ENCODE measurements around the gene MORC3. TPM values are rescaled to one million over a fixed set of nuclear protein-coding genes. Genes with fewer than 3 reads are reported as not detected.

MORC3 gene
- total and polyA plus RNA-seq, 9 of the 15 experiments (the other 6 are each of a cell fraction or from before 2014, with no cell fraction given) = 12.7 to 53.7 (median 36.0) TPM

- TF ChIP-seq POLR2AphosphoS5 (IDR thresholded peaks at IDR 0.05; ENCODE audit: control insufficient read depth, insufficient read depth, low read depth, low read length) (peak; percentile 87), POLR2B (IDR thresholded peaks at IDR 0.05; ENCODE audit: low read depth, partially characterized antibody) (peak; percentile 6), RFX1 (IDR thresholded peaks at IDR 0.05) (no peak), FOXM1 (IDR thresholded peaks at IDR 0.05; ENCODE audit: low read depth) (peak; percentile 51; the same call in 1 of the 2 replicates), FOXM1 (CRISPR knock-in tag; IDR thresholded peaks at IDR 0.05; ENCODE audit: low read depth) (peak; percentile 68; the same call in 1 of the 2 replicates), NCOR1 (IDR thresholded peaks at IDR 0.05) (peak; percentile 84), BCLAF1 (IDR thresholded peaks at IDR 0.05; ENCODE audit: borderline replicate concordance in 1 of 2, control insufficient read depth in 1 of 2, low read depth in 2 of 2, low read length in 1 of 2) (0 out of 4 replicates have a peak, but pooled peaks of 1 of the 2 experiments have one; percentile 74), KLF10 (CRISPR knock-in tag; IDR thresholded peaks at IDR 0.05) (no peak), ZNF184 (CRISPR knock-in tag; IDR thresholded peaks at IDR 0.05) (no peak), CBX5 (IDR thresholded peaks at IDR 0.05; ENCODE audit: borderline replicate concordance, low read depth) (no peak), ATF3 (IDR thresholded peaks at IDR 0.05) (no peak), ATF3 (CRISPR knock-in tag; conservative IDR thresholded peaks at IDR 0.05) (no peak), BRF1 (IDR thresholded peaks at IDR 0.05; ENCODE audit: borderline replicate concordance, extremely low read depth, insufficient read length) (no peak), CREM (IDR thresholded peaks at IDR 0.05; ENCODE audit: low read depth) (peak; percentile 38; the same call in 1 of the 2 replicates), MCM3 (IDR thresholded peaks at IDR 0.05) (no peak), ZNF224 (CRISPR knock-in tag; IDR thresholded peaks at IDR 0.05) (no peak), MBD1 (CRISPR knock-in tag; IDR thresholded peaks at IDR 0.05) (no peak), MAX (CRISPR knock-in tag; IDR thresholded peaks at IDR 0.05) (peak; percentile 47; the same call in 1 of the 2 replicates), MLX (CRISPR knock-in tag; conservative IDR thresholded peaks at IDR 0.05) (no peak), SNRNP70 (optimal IDR thresholded peaks at IDR 0.05; ENCODE audit: low read depth, low read length) (no peak)
Observed at GRCh38 chr21:36320421-36321324, 676 bp downstream of the MORC3 start (continued).
